NT2/D1 (cell line): ENCODE measurements around the gene VAPA.

Experiments used
- DNase-seq: peaks from one replicate; pipeline ENCODE4 v3.0.0-alpha.2; 2011; ENCODE audit warnings: low read depth, low spot score
- H3K27me3 ChIP-seq: 2 replicates; pipeline ENCODE4 v1.6.0; 2011; ENCODE audit warnings: mild to moderate bottlenecking; ENCODE audit not compliant: insufficient read length, insufficient read depth
- H3K36me3 ChIP-seq: 2 replicates; pipeline ENCODE4 v1.6.1; 2011; ENCODE audit warnings: mild to moderate bottlenecking, low read length, mixed read lengths; ENCODE audit not compliant: insufficient read depth, insufficient read length
- H3K4me1 ChIP-seq: 2 replicates; pipeline ENCODE4 v1.5.1; 2011; ENCODE audit not compliant: insufficient read depth, insufficient read length
- H3K4me3 ChIP-seq: 2 replicates; pipeline ENCODE4 v1.5.1; 2011; ENCODE audit warnings: low read depth; ENCODE audit not compliant: insufficient read length
- H3K9ac ChIP-seq: 2 replicates; pipeline ENCODE4 v1.6.0; 2011; ENCODE audit warnings: low read depth; ENCODE audit not compliant: insufficient read length
- H3K9me3 ChIP-seq: 2 replicates; pipeline ENCODE4 v1.5.1; 2011; ENCODE audit warnings: mild to moderate bottlenecking, low read length; ENCODE audit not compliant: insufficient read depth
- SUZ12 ChIP-seq: IDR thresholded peaks from 2 replicates; pipeline ENCODE4 v1.6.1; 2011; ENCODE audit not compliant: insufficient read length, insufficient read depth; ENCODE audit errors: extremely low read depth
- YY1 ChIP-seq: IDR thresholded peaks from 2 replicates; pipeline ENCODE4 v1.6.1; 2011; ENCODE audit not compliant: insufficient read length, insufficient read depth
- ZNF274 ChIP-seq: IDR thresholded peaks from 2 replicates; pipeline ENCODE4 v1.6.1; 2011; ENCODE audit warnings: mild to moderate bottlenecking, low read depth, low read length

The VAPA gene

GRCh38 chr18:10006311-10006893, 92.6 kb downstream of the VAPA start:
- no peaks in the 10 kb centered on the region for H3K27me3 ChIP-seq
- H3K4me3 ChIP-seq = no peak overlapping the region
- H3K36me3 ChIP-seq = no peaks in the 10 kb centered on the region
- no peaks in the 10 kb centered on the region for H3K9me3 ChIP-seq
- no peaks in the 10 kb centered on the region for H3K4me1 ChIP-seq
- no peak for TF ChIP-seq ZNF274
- TF ChIP-seq SUZ12 = no peak
- no peak for TF ChIP-seq YY1
- H3K9ac ChIP-seq = no peak overlapping the region
- DNase-seq = no peak

- TF ChIP-seq YY1 (no peak), ZNF274 (no peak), SUZ12 (no peak)
- H3K36me3 ChIP-seq = no peaks in the 10 kb centered on the region
- DNase-seq = no peak
- no peaks in the 10 kb centered on the region for H3K4me1 ChIP-seq
- H3K4me3 ChIP-seq = no peak overlapping the region
- H3K9ac ChIP-seq = no peak overlapping the region
- no peaks in the 10 kb centered on the region for H3K27me3 ChIP-seq
- H3K9me3 ChIP-seq = no peaks in the 10 kb centered on the region
These were observed 94.3 kb downstream of the VAPA start for GRCh38 chr18:10008006-10008647.
